HAP-1 (cell line): Measurements from ENCODE around the gene GIMAP2.
"Not testable (repeated sequence)": the region's sequence is repeated elsewhere in the genome, so short reads cannot be mapped to it uniquely, and the experiment has no call there.

Experiments used
- DNase-seq, 2 experiments: peaks; one replicate each; pipeline ENCODE4 v3.0.0-alpha.2; 2016 to 2020; ENCODE audit warnings: low spot score in 2 of 2
- H3K27me3 ChIP-seq: fragments of 250-450 bp; sonication (Bioruptor Pico); 2 replicates; pipeline ENCODE4 v1.5.1; 2020; ENCODE audit warnings: low read depth, mild to moderate bottlenecking, moderate library complexity
- H3K36me3 ChIP-seq: fragments of 250-450 bp; sonication (Bioruptor Pico); replicated peaks from 2 replicates; pipeline ENCODE4 v1.5.1; 2020; ENCODE audit warnings: mild to moderate bottlenecking
- H3K4me1 ChIP-seq: fragments of 250-450 bp; sonication (Bioruptor Pico); 2 replicates; pipeline ENCODE4 v1.5.1; 2020; ENCODE audit warnings: mild to moderate bottlenecking
- H3K4me3 ChIP-seq: fragments of 250-450 bp; sonication (Bioruptor Pico); 2 replicates; pipeline ENCODE4 v1.5.1; 2020; ENCODE audit warnings: mild to moderate bottlenecking, moderate library complexity
- H3K9me3 ChIP-seq: fragments of 250-450 bp; sonication (Bioruptor Pico); 2 replicates; pipeline ENCODE4 v1.5.1; 2020; ENCODE audit warnings: mild to moderate bottlenecking, moderate library complexity
- in situ Hi-C: fragments of 300-500 bp; cut with MboI; formaldehyde crosslinking; loops from 3 replicates; pipeline ENCODE4 v1.14.3; 2020; ENCODE audit warnings: low sequenced_read_pairs, inconsistent platforms, mixed read lengths

The GIMAP2 gene

DNA sequence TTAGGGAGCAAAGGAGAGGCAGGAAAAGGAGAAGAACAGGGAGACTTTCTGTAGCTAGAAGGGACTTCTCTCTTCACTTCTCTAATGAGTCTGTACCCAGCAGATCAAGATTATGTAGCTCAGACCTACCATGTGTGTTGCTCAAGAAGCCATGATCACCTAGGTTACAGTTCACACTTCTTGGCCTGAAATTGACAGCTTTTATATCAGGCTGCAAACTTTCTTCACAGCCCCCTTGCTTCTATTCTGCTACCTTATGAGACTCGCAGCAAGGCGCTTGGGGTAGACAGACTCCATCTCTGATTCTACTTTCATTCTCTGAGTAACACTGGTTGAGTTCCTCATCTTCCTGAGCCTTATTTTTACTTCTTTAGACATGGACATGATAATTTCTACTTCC is 19.6 kb upstream of the GIMAP2 start:
- no peak for DNase-seq
- H3K27me3 ChIP-seq, result no peaks in the 10 kb centered on the region
- H3K4me1 ChIP-seq, result no peaks in the 10 kb centered on the region
- no peaks in the 10 kb centered on the region for H3K9me3 ChIP-seq
- H3K4me3 ChIP-seq, result no peak overlapping the region
- in situ Hi-C loops, result no loop called here
- no peaks in the 10 kb centered on the region for H3K36me3 ChIP-seq

GRCh38 chr7:150666412-150666811 is 19.1 kb upstream of the GIMAP2 start:
- no peaks in the 10 kb centered on the region for H3K9me3 ChIP-seq
- no peak overlapping the region for H3K4me3 ChIP-seq
- in situ Hi-C loops, result no loop called here
- DNase-seq, result no peak
- no peaks in the 10 kb centered on the region for H3K4me1 ChIP-seq
- no peaks in the 10 kb centered on the region for H3K36me3 ChIP-seq
- H3K27me3 ChIP-seq, result no peaks in the 10 kb centered on the region

GRCh38 chr7:150668472-150668911 is 17.0 kb upstream of the GIMAP2 start:
- in situ Hi-C loops, result no loop called here

DNA sequence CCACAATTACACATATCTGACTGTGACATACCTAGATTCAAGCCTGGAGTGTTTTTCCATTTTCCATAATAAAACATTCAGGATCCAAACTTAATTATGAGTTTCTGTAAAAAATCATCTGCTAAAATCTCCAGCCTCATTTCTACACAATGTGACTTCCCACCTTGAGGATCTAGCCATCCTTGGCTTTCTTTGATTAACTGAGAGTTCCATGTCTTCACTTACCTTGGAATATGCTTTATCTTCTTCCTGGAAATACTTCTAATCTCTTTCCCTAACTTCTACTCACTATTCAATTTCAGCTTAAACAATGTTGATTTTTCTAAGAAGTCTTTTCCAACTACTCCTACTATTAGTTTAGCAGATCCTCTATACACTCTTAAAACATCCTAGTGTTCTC is 16.5 kb upstream of the GIMAP2 start:
- no peak for DNase-seq
- Histone ChIP-seq H3K36me3 (no peaks in the 10 kb centered on the region), H3K27me3 (no peaks in the 10 kb centered on the region), H3K9me3 (no peaks in the 10 kb centered on the region), H3K4me1 (no peaks in the 10 kb centered on the region), H3K4me3 (no peak overlapping the region)
- in situ Hi-C loops, result no loop called here

More at GRCh38 chr7:150668472-150668911, 17.0 kb upstream of the GIMAP2 start:
- Histone ChIP-seq H3K9me3 (no peaks in the 10 kb centered on the region), H3K4me3 (no peak overlapping the region), H3K27me3 (no peaks in the 10 kb centered on the region), H3K36me3 (no peaks in the 10 kb centered on the region), H3K4me1 (no peaks in the 10 kb centered on the region)
- no peak for DNase-seq

DNA sequence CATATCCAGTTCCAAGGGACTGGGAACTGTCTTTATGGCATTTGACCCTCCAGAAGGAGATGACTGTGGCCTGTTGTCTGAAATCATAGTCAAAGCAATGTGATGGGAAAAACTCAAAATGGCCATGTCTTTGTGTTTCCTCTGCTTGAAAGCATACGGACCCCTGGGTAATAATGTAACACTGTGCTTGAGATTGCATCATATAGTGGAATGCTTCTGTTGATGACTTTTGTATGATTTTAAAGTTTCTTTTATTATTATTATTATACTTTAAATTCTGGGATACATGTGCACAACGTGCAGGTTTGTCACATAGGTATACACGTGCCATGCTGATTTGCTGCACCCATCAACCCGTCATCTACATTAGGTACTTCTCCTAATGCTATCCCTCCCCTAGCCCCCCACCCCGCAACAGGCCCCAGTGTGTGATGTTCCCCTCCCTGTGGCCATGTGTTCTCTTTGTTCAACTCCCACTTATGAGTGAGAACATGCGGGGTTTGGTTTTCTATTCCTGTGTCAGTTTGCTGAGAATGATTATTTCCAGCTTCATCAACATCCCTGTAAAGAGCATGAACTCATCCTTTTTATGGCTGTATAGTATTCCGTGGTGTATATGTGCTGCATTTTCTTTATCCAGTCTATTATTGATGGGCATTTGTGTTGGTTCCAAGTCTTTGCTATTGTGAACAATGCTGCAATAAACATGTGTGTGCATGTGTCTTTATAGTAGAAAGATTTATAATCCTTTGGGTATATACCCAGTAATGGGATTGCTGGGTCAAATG is 13.5 kb upstream of the GIMAP2 start:
- H3K4me3 ChIP-seq, H3K4me1 ChIP-seq, H3K9me3 ChIP-seq, DNase-seq, H3K27me3 ChIP-seq, H3K36me3 ChIP-seq, in situ Hi-C loops: not testable (repeated sequence)

DNA sequence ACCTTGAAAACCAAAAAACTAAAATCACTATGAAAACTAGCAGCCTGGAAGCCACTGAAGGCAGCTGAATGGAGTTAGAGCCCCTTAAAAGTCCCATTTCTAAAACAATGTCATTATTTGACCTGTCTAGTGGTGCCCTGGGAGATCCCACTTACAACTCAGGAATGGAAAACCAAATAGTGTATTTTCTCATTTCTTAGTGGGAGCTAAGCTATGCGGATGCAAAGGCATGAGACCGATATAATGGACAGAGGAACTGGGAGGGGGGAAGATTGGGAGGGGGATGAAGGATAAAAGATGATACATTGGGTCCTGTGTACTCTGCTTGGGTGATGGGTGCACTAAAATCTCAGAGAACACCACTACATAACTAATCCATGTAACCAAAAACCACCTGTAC is 9.8 kb upstream of the GIMAP2 start:
- Histone ChIP-seq H3K36me3 (no peaks in the 10 kb centered on the region), H3K4me1 (no peaks in the 10 kb centered on the region), H3K4me3 (no peak overlapping the region), H3K9me3 (no peaks in the 10 kb centered on the region), H3K27me3 (no peaks in the 10 kb centered on the region)
- DNase-seq, result no peak
- in situ Hi-C loops, result no loop called here

DNA sequence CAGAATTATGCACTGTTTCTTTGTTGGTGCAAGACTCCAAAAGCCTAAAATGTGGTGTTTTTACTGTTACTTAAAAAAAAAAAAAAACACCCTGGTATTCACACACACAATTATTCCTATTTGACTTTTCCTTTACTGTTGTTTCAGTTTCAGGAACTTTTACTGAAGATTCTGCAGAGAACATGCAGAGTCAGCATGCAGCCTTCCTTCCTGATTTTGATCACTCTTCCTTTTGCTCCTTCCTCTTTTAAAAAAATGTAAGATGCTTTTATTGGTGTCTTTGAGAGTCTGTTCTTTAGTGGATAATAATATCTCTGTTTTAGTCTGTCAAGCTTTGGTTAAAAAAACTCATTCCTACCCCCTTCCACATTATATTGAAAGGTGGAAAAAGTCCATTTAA is 9.2 kb upstream of the GIMAP2 start:
- DNase-seq, H3K4me3 ChIP-seq, H3K36me3 ChIP-seq, H3K4me1 ChIP-seq, H3K27me3 ChIP-seq, H3K9me3 ChIP-seq, in situ Hi-C loops: not testable (repeated sequence)

DNA sequence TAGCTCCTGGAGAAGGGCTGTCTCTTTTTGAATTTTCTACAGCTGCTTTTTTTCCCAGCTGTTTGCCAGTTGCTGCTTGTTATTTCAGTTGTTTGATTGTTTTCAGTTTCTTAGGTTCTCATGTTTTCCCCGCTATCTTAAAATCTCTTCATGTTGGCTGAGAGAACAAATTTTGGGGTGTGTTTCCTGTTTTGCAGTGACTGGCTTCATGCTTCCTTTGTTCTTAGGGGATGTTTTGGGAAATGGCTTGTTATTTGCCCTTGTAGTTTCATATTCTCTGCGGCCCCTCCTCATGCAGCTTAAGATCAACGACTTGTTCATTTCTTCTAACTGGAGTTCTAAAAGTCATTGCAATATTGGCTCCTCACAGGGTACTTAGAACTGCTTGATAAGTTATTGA is 8.7 kb upstream of the GIMAP2 start:
- in situ Hi-C loops, H3K27me3 ChIP-seq, DNase-seq, H3K4me1 ChIP-seq, H3K4me3 ChIP-seq, H3K9me3 ChIP-seq, H3K36me3 ChIP-seq: not testable (repeated sequence)

- in situ Hi-C loops, H3K4me1 ChIP-seq: not testable (repeated sequence)
Observed at GRCh38 chr7:150678601-150679000, 6.9 kb upstream of the GIMAP2 start.

DNA sequence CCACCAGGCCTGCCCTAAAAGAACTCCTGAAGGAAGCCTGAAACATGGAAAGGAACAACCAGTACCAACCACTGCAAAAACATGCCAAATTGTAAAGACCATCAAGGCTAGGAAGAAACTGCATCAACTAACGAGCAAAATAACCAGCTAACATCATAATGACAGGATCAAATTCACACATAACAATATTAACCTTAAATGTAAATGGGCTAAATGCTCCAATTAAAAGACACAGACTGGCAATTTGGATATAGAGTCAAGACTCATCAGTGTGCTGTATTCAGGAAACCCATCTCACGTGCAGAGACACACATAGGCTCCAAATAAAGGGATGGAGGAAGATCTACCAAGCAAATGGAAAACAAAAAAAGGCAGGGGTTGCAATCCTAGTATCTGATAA is 5.1 kb upstream of the GIMAP2 start:
- H3K4me1 ChIP-seq, in situ Hi-C loops, H3K9me3 ChIP-seq, H3K36me3 ChIP-seq, DNase-seq, H3K4me3 ChIP-seq, H3K27me3 ChIP-seq: not testable (repeated sequence)

More at GRCh38 chr7:150678601-150679000, 6.9 kb upstream of the GIMAP2 start:
- not testable (repeated sequence) for H3K9me3 ChIP-seq, H3K4me3 ChIP-seq, H3K36me3 ChIP-seq, DNase-seq, H3K27me3 ChIP-seq

GRCh38 chr7:150686030-150686631 is 625 bp downstream of the GIMAP2 start:
- in situ Hi-C loops, result no loop called here
- Histone ChIP-seq H3K36me3 (no peaks in the 10 kb centered on the region), H3K4me3 (no peak overlapping the region), H3K9me3 (no peaks in the 10 kb centered on the region), H3K4me1 (no peaks in the 10 kb centered on the region), H3K27me3 (no peaks in the 10 kb centered on the region)
- DNase-seq, result no peak

DNA sequence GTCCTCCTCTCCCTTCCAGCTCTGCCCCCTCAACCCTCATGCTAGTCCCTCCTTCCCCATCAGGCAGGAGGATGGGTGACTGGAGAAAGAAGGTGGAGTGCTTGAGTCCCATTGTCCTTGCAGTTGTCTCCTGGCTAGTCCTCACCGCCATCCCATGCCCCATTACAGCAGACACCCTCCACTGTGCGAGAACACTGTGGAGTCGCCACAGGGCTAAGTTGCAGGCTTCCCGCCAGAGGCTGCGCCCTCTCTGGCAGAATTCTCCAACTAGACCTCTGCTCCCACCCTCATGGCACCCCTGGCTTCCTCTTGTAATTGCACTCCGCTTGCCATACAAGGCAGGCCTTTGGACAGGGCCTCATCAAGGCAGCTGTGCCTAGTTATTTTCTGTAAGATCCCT is 3.1 kb downstream of the GIMAP2 start:
- H3K4me3 ChIP-seq, result no peak overlapping the region
- in situ Hi-C loops, result no loop called here
- H3K36me3 ChIP-seq, result no peaks in the 10 kb centered on the region
- H3K27me3 ChIP-seq, result 0 out of 2 replicates have a peak, but pooled peaks cover 3% of the 10 kb centered on the region
- H3K9me3 ChIP-seq, result no peaks in the 10 kb centered on the region
- no peak for DNase-seq
- no peaks in the 10 kb centered on the region for H3K4me1 ChIP-seq

- Histone ChIP-seq H3K4me1 (no peaks in the 10 kb centered on the region), H3K4me3 (no peak overlapping the region), H3K9me3 (no peaks in the 10 kb centered on the region), H3K27me3 (0 out of 2 replicates have a peak, but pooled peaks cover 3% of the 10 kb centered on the region), H3K36me3 (no peaks in the 10 kb centered on the region)
- in situ Hi-C loops, result no loop called here
- no peak for DNase-seq
Observed at GRCh38 chr7:150695654-150696053, 10.1 kb downstream of the GIMAP2 start.

DNA sequence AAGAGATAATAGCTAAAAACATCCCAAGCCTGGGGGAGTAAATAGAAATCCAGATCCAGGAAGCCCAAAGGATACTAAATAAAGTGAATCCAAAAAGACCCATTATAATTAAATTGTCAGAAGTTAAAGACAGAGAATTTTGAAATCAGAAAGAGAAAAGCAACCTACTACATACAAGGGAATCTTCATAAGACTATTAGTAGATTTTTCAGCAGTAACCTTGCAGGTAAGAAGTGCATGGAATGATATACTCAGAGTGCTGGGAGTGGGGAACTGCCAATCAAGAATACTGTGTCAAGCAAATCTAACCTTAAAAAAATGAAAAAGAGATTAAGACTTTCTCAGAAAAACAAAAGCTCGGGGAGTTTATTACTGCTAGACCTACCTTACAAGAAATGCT is 17.7 kb downstream of the GIMAP2 start:
- Histone ChIP-seq H3K4me3 (no peak overlapping the region), H3K4me1 (no peaks in the 10 kb centered on the region), H3K9me3 (no peaks in the 10 kb centered on the region), H3K36me3 (no peaks in the 10 kb centered on the region), H3K27me3 (no peaks in the 10 kb centered on the region)
- DNase-seq, result no peak
- in situ Hi-C loops, result no loop called here
